Astrocyte (in vitro differentiated cells and primary cell): Measurements from ENCODE around the gene FAXC.

Experiments used
- EZH2 ChIP-seq: IDR thresholded peaks from 2 replicates; pipeline ENCODE4 v1.6.1; 2012; ENCODE audit warnings: mild to moderate bottlenecking, low read length, inconsistent platforms; ENCODE audit not compliant: insufficient read depth
- TF ChIP-seq, protein P1 (sequence below): IDR thresholded peaks from 2 replicates; pipeline ENCODE4 v1.5.1; 2011; ENCODE audit warnings: low read depth, mild to moderate bottlenecking, inconsistent platforms, low read length, moderate library complexity; ENCODE audit not compliant: insufficient read depth

DNA sequence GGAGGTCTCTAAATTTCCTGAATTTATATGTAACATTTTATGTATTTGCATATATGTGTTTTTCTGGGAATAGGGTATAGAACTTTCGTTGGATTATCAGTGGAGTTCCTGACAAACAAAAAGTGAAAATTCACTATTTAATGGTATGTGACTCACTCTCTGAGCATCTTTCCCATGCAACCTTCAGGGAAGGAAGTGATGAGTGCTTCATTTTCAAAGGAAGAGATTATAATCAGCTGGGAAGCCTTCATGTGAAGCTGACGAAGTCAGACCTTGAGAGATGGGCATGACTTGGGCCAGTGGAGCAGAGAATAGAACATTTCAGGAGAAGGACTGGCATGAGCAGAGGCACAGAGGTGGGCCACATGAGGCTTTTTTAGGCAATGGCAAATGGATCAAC lies 72.7 kb downstream of the FAXC start:
- TF ChIP-seq, protein P1, sequence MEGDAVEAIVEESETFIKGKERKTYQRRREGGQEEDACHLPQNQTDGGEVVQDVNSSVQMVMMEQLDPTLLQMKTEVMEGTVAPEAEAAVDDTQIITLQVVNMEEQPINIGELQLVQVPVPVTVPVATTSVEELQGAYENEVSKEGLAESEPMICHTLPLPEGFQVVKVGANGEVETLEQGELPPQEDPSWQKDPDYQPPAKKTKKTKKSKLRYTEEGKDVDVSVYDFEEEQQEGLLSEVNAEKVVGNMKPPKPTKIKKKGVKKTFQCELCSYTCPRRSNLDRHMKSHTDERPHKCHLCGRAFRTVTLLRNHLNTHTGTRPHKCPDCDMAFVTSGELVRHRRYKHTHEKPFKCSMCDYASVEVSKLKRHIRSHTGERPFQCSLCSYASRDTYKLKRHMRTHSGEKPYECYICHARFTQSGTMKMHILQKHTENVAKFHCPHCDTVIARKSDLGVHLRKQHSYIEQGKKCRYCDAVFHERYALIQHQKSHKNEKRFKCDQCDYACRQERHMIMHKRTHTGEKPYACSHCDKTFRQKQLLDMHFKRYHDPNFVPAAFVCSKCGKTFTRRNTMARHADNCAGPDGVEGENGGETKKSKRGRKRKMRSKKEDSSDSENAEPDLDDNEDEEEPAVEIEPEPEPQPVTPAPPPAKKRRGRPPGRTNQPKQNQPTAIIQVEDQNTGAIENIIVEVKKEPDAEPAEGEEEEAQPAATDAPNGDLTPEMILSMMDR = no peak
- TF ChIP-seq EZH2 = no peak
